Measurements from ENCODE around the gene CUTA.
"Not testable (repeated sequence)": the region's sequence is repeated elsewhere in the genome, so short reads cannot be mapped to it uniquely, and the experiment has no call there.

The CUTA gene

GRCh38 chr6:33373960-33374910 is 43.7 kb downstream of the CUTA start:
- DNase-seq (ENCODE audit: low read depth in 2 of 2, low spot score in 1 of 2) = no peak

DNA sequence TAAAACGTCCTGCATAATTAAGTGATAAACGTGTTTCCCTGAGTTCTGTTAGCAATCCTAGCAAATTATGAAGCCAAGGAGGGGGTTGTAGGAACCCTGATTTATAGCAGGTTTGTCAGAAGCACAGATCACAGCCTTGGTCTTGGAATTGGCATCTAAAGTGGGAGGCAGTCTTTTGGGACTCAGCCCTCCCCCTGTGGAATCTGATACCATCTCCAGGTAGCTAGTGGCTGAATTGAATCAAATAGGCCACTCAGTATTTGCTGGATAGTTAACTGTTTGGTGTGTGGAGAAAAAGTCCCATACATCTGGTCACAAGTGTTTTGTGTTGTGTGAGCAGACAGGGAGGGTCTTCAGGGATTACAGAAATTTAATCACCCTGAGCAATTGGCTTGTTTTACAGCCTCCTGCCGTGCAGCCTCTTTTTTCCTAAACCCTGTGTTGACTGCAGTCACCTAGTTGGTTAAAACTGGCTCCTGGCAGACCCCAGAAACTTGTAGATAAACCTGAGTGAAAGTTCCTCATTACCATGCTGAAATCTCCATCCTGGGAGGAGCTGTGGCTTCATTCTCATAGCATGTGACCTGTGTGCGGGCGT is 45.3 kb downstream of the CUTA start:
- no peak for DNase-seq (ENCODE audit: low read depth in 2 of 2, low spot score in 1 of 2)

DNA sequence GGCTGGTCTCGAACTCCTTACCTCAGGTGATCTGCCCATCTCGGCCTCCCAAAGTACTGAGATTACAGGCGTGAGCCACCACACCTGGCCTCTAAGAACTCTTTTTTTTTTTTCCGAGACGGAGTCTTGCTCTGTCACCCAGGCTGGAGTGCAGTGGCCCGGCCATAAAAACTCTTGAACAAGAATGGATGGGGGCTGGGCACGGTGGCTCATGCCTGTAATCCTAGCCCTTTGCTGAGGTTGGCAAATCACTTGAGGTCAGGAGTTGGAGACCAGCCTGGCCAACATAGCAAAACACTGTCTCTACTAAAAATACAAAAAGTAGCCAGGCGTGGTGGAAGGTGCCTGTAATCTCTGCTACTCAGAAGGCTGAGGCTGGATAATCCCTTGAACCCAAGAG is 46.0 kb downstream of the CUTA start:
- DNase-seq (ENCODE audit: low read depth in 2 of 2, low spot score in 1 of 2) = not testable (repeated sequence)

DNA sequence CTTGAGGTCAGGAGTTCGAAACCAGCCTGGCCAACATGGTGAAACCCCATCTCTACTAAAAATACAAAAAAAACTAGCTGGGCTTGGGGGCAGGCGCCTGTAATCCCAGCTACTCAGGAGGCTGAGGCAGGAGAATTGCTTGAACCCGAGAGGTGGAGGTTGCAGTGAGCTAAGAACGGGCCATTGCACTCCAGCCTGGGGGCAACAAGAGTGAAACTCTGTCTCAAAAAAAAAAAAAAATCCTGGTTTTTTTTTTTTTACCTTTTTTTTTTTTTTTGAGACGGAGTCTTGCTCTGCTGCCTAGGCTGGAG is 50.2 kb downstream of the CUTA start:
- not testable (repeated sequence) for DNase-seq (ENCODE audit: low read depth in 2 of 2, low spot score in 1 of 2)

DNA sequence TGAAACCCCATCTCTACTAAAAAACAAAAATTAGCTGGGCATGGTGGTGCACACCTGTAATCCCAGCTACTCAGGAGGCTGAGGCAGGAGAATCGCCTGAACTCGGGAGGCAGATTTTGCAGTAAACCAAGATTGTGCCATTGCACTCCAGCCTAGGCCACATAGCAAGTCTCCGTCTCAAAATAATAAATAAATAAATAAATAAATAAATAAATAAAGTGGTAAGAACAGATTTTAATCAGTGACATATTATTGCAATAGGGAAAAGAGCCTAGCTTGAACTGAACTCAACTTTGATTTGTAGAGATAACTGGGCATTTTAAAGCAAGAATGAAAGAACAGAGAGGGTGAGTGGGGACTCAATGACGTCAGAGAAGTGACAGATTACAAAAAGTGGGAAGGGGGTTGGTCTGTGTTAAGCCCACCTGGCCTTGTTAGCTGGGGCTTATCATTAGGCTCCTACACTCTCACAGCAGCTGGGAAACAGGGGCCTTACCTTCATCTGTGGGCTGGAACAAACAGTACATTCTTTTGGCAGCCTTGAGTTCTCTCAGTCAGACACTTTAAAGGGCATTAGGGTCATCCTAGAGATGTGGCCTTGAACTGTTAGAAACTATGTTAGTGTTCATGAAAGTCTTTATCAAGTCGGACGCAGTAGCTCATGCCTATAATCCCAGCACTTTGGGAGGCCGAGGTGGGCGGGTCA is 50.7 kb downstream of the CUTA start:
- DNase-seq (ENCODE audit: low read depth in 2 of 2, low spot score in 1 of 2) = no peak
